Esophagus muscularis mucosa (tissue), 4 donors: Measurements from ENCODE around the gene SIGLEC10.

Experiments used
- CTCF ChIP-seq, 3 experiments: fragments of 200-600 bp in 2 of 3; fragments of 450-650 bp in 1 of 3; sonication (generic) in 2 of 3; IDR thresholded peaks; one replicate each; pipeline ENCODE4 v1.5.1; 2017 to 2019; ENCODE audit warnings: antibody characterized with exemption in 3 of 3, mild to moderate bottlenecking in 2 of 3, moderate library complexity in 1 of 3
- EP300 ChIP-seq: sonication (generic); formaldehyde crosslinking; IDR thresholded peaks from one replicate; pipeline ENCODE4 v1.6.1; 2017; ENCODE audit warnings: antibody characterized with exemption
- POLR2AphosphoS5 ChIP-seq, 2 donors: sonication (generic); formaldehyde crosslinking; IDR thresholded peaks; one replicate each; pipeline ENCODE4 v1.6.1; 2017; ENCODE audit warnings: antibody characterized with exemption in 2 of 2

- TF ChIP-seq CTCF (IDR thresholded peaks at IDR 0.05) (no peak), EP300 (no peak), POLR2AphosphoS5 (IDR thresholded peaks at IDR 0.05) (no peak)
Observed at GRCh38 chr19:51418707-51419106, 1.3 kb upstream of the SIGLEC10 start.
